Measurements from ENCODE around the gene VPS50. TPM values are rescaled to one million over a fixed set of nuclear protein-coding genes. Genes with fewer than 3 reads are reported as not detected.
"Not testable (repeated sequence)": the region's sequence is repeated elsewhere in the genome, so short reads cannot be mapped to it uniquely, and the experiment has no call there.

Gene VPS50
- total RNA-seq, 1 experiment from 2014 or later: 9.2 TPM

- no peak for TF ChIP-seq ZNF281 (CRISPR knock-in tag; IDR thresholded peaks at IDR 0.05)
- TF ChIP-seq ZNF532 (CRISPR knock-in tag; IDR thresholded peaks at IDR 0.05; ENCODE audit: borderline replicate concordance): no peak
- TF ChIP-seq MYBL2 (CRISPR knock-in tag; IDR thresholded peaks at IDR 0.05): no peak
- TF ChIP-seq IRF1 (CRISPR knock-in tag; IDR thresholded peaks at IDR 0.05): no peak
- TF ChIP-seq ZNF121 (CRISPR knock-in tag; IDR thresholded peaks at IDR 0.05): no peak
Measured at GRCh38 chr7:93320887-93321286, 88.7 kb downstream of the VPS50 start (continued).

GRCh38 chr7:93326291-93326690 lies 94.1 kb downstream of the VPS50 start:
- POLR2A ChIA-PET; CTCF ChIA-PET; ATAC-seq; DNase-seq (ENCODE audit: low spot score); H3K4me1 Mint-ChIP-seq; H3K27ac Mint-ChIP-seq; H3K4me3 Mint-ChIP-seq; H3K36me3 Mint-ChIP-seq; H3K9me3 Mint-ChIP-seq; H3K27me3 Mint-ChIP-seq (ENCODE audit: low read depth): not testable (repeated sequence)
- TF ChIP-seq HMGA2 (CRISPR knock-in tag; IDR thresholded peaks at IDR 0.05): peak; percentile 91

GRCh38 chr7:93327006-93327633 lies 95.0 kb downstream of the VPS50 start:
- Mint-ChIP-seq H3K9me3 (no peaks in the 10 kb centered on the region), H3K4me3 (no peak overlapping the region), H3K4me1 (no peaks in the 10 kb centered on the region), H3K27ac (no peak overlapping the region), H3K27me3 (ENCODE audit: low read depth) (no peaks in the 10 kb centered on the region), H3K36me3 (peaks cover 4% of the 10 kb centered on the region; the same call in 1 of the 2 replicates)
- DNase-seq (ENCODE audit: low spot score): no peak
- TF ChIP-seq EMX1 (CRISPR knock-in tag; IDR thresholded peaks at IDR 0.05) (no peak), E2F4 (CRISPR knock-in tag; IDR thresholded peaks at IDR 0.05; ENCODE audit: borderline replicate concordance, low read depth) (no peak), FOXJ3 (CRISPR knock-in tag; IDR thresholded peaks at IDR 0.05; ENCODE audit: borderline replicate concordance) (no peak), E2F5 (CRISPR knock-in tag; IDR thresholded peaks at IDR 0.05) (no peak), ZSCAN18 (CRISPR knock-in tag; IDR thresholded peaks at IDR 0.05) (no peak), JAZF1 (CRISPR knock-in tag; IDR thresholded peaks at IDR 0.05) (no peak), ZNF281 (CRISPR knock-in tag; IDR thresholded peaks at IDR 0.05) (no peak), GABPB1 (CRISPR knock-in tag; IDR thresholded peaks at IDR 0.05) (no peak), TCF7 (CRISPR knock-in tag; IDR thresholded peaks at IDR 0.05; ENCODE audit: low read depth) (no peak), HMGA2 (CRISPR knock-in tag; IDR thresholded peaks at IDR 0.05) (no peak)
- POLR2A ChIA-PET: interaction anchor here (0.6 to 0.7 kb wide), 2 partner anchors 115 to 206 kb away, joined by 3 to 6 read pairs; no protein-coding TSS in a partner anchor
- no peak for ATAC-seq
- CTCF ChIA-PET: interaction anchor here (1.4 kb wide), 1 partner anchor 115 kb away, joined by 3 read pairs; no protein-coding TSS in a partner anchor
